ENCODE results near the gene ESYT2. TPM values are rescaled to one million over a fixed set of nuclear protein-coding genes. Genes with fewer than 3 reads are reported as not detected.

The ESYT2 gene
- total and polyA plus RNA-seq, 4 donors = 16.4 to 83.0 (median 58.0) TPM

- Histone ChIP-seq H3K9ac (ENCODE audit: insufficient read depth in 1 of 2, low read length in 2 of 2) (no peak overlapping the region), H3K36me3 (ENCODE audit: control insufficient read depth in 4 of 4, insufficient read depth in 4 of 4, low read length in 4 of 4) (peaks cover 0 to 3% (median under 1%) of the 10 kb centered on the region in 4 donors), H3K4me3 (no peak overlapping the region), H3K27me3 (ENCODE audit: control insufficient read depth in 3 of 3, insufficient read depth in 3 of 3, low read length in 2 of 3) (no peaks in the 10 kb centered on the region), H3K9me3 (ENCODE audit: control insufficient read depth in 4 of 4, insufficient read depth in 3 of 4, low read length in 3 of 4) (no peaks in the 10 kb centered on the region), H3K4me1 (ENCODE audit: control insufficient read depth in 5 of 5, insufficient read depth in 5 of 5, low read length in 5 of 5) (peaks cover 0 to 7% (median 0%) of the 10 kb centered on the region in 5 donors), H3K27ac (ENCODE audit: low read depth in 1 of 2, low read length in 1 of 2) (no peak overlapping the region)
- TF ChIP-seq CTCF (IDR thresholded peaks at IDR 0.05; ENCODE audit: control extremely low read depth, extremely low read depth) = no peak
- WGBS, 2 donors = 86 to 87% methylated on average over 6 of the region's 6 CpGs
- ATAC-seq (ENCODE audit: insufficient read depth, low FRiP score) (no peak), DNase-seq (no peak)
Measured at GRCh38 chr7:158694650-158695049, 134.7 kb downstream of the ESYT2 start.

- Histone ChIP-seq H3K9ac (ENCODE audit: insufficient read depth in 1 of 2, low read length in 2 of 2) (no peak overlapping the region), H3K9me3 (ENCODE audit: control insufficient read depth in 4 of 4, insufficient read depth in 3 of 4, low read length in 3 of 4) (no peaks in the 10 kb centered on the region), H3K27ac (ENCODE audit: low read depth in 1 of 2, low read length in 1 of 2) (no peak overlapping the region), H3K36me3 (ENCODE audit: control insufficient read depth in 4 of 4, insufficient read depth in 4 of 4, low read length in 4 of 4) (peaks cover 3 to 13% (median 8%) of the 10 kb centered on the region in 4 donors), H3K27me3 (ENCODE audit: control insufficient read depth in 3 of 3, insufficient read depth in 3 of 3, low read length in 2 of 3) (no peaks in the 10 kb centered on the region), H3K4me1 (ENCODE audit: control insufficient read depth in 5 of 5, insufficient read depth in 5 of 5, low read length in 5 of 5) (no peaks in the 10 kb centered on the region), H3K4me3 (no peak overlapping the region)
- 99 to 100% methylated on average over 2 of the region's 2 CpGs for WGBS, 2 donors
- ATAC-seq (ENCODE audit: insufficient read depth, low FRiP score) (no peak), DNase-seq (no peak)
- TF ChIP-seq CTCF (IDR thresholded peaks at IDR 0.05; ENCODE audit: control extremely low read depth, extremely low read depth) = no peak
Measured at GRCh38 chr7:158689488-158689887, 139.8 kb downstream of the ESYT2 start.

GRCh38 chr7:158687406-158687805 is 141.9 kb downstream of the ESYT2 start:
- H3K9me3 ChIP-seq (ENCODE audit: control insufficient read depth in 4 of 4, insufficient read depth in 3 of 4, low read length in 3 of 4) = no peaks in the 10 kb centered on the region
- no peaks in the 10 kb centered on the region for H3K27me3 ChIP-seq (ENCODE audit: control insufficient read depth in 3 of 3, insufficient read depth in 3 of 3, low read length in 2 of 3)
- H3K4me1 ChIP-seq (ENCODE audit: control insufficient read depth in 5 of 5, insufficient read depth in 5 of 5, low read length in 5 of 5) = no peaks in the 10 kb centered on the region
- peaks cover 3 to 16% (median 8%) of the 10 kb centered on the region in 4 donors for H3K36me3 ChIP-seq (ENCODE audit: control insufficient read depth in 4 of 4, insufficient read depth in 4 of 4, low read length in 4 of 4)
- no peak for TF ChIP-seq CTCF (IDR thresholded peaks at IDR 0.05; ENCODE audit: control extremely low read depth, extremely low read depth)
- DNase-seq (no peak), ATAC-seq (ENCODE audit: insufficient read depth, low FRiP score) (no peak)
- H3K4me3 ChIP-seq = no peak overlapping the region
- H3K27ac ChIP-seq (ENCODE audit: low read depth in 1 of 2, low read length in 1 of 2) = no peak overlapping the region
- 91 to 94% methylated on average over 7 of the region's 7 CpGs for WGBS, 2 donors
- H3K9ac ChIP-seq (ENCODE audit: insufficient read depth in 1 of 2, low read length in 2 of 2) = no peak overlapping the region

GRCh38 chr7:158685693-158686092 is 143.6 kb downstream of the ESYT2 start:
- Histone ChIP-seq H3K4me3 (no peak overlapping the region), H3K27ac (ENCODE audit: low read depth in 1 of 2, low read length in 1 of 2) (no peak overlapping the region), H3K27me3 (ENCODE audit: control insufficient read depth in 3 of 3, insufficient read depth in 3 of 3, low read length in 2 of 3) (no peaks in the 10 kb centered on the region), H3K9ac (ENCODE audit: insufficient read depth in 1 of 2, low read length in 2 of 2) (no peak overlapping the region), H3K9me3 (ENCODE audit: control insufficient read depth in 4 of 4, insufficient read depth in 3 of 4, low read length in 3 of 4) (no peaks in the 10 kb centered on the region), H3K4me1 (ENCODE audit: control insufficient read depth in 5 of 5, insufficient read depth in 5 of 5, low read length in 5 of 5) (no peaks in the 10 kb centered on the region), H3K36me3 (ENCODE audit: control insufficient read depth in 4 of 4, insufficient read depth in 4 of 4, low read length in 4 of 4) (peaks cover 3 to 16% (median 8%) of the 10 kb centered on the region in 4 donors)
- WGBS, 2 donors = 95% methylated on average over 4 of the region's 4 CpGs
- DNase-seq (no peak), ATAC-seq (ENCODE audit: insufficient read depth, low FRiP score) (no peak)
- TF ChIP-seq CTCF (IDR thresholded peaks at IDR 0.05; ENCODE audit: control extremely low read depth, extremely low read depth) = no peak

Measured in lung (tissue), 12 donors.